ENCODE results near the gene NUP214.

DNA sequence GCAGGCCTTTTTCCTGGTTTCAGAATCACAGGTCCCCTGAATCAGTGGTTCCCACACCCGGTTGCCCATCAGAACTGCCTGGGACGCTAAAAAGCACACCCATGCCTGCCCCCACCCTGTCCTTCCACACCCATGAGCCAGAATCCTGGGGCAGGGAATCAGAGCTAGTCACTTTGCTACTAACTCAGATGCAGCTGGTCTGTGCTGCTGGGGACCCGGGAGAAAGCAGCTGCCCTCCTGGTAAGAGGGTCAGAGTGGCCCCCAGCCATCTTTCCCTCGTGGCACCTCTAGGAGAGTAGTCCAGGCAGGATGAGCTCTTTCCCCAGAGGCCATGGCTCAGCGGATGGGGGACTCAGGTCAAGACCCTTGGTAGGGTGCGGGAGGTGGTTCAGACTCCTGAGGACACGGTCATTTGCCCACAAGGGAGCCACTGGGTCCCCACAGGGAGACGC is 11.3 kb upstream of the NUP214 start:
- no peak for TF ChIP-seq CTCF (IDR thresholded peaks at IDR 0.05)
- TF ChIP-seq EP300 (IDR thresholded peaks at IDR 0.05) = no peak
- no peak for TF ChIP-seq POLR2A (IDR thresholded peaks at IDR 0.05)
- TF ChIP-seq POLR2AphosphoS5 (IDR thresholded peaks at IDR 0.05) = no peak

Data from gastroesophageal sphincter (tissue), 3 donors.